Stimulated activated memory B cell treated with anti-CD40 and anti-IgM and Interleukin-4, amounts not matched to agents 10 μg/mL and 1 μg/mL and 100 μg/mL, for 72 hours (primary cell): ENCODE results near the gene SPATA12.

Experiments used
- ATAC-seq: fragments of 150-1000 bp; cut with Tn5 transposase; 2 replicates; pipeline ENCODE4 v1.10.0; 2021
- H3K27ac Mint-ChIP-seq: one replicate; pipeline ENCODE4 v1.8.0; 2022; ENCODE audit warnings: mild to moderate bottlenecking, mixed read lengths
- H3K27me3 Mint-ChIP-seq: one replicate; pipeline ENCODE4 v1.8.0; 2022; ENCODE audit warnings: mixed read lengths
- H3K36me3 Mint-ChIP-seq: one replicate; pipeline ENCODE4 v1.8.0; 2022; ENCODE audit warnings: mixed read lengths
- H3K4me1 Mint-ChIP-seq: one replicate; pipeline ENCODE4 v1.8.0; 2022; ENCODE audit warnings: mixed read lengths
- H3K4me3 Mint-ChIP-seq: one replicate; pipeline ENCODE4 v1.8.0; 2022; ENCODE audit warnings: mild to moderate bottlenecking, moderate library complexity, mixed read lengths
- H3K9me3 Mint-ChIP-seq: one replicate; pipeline ENCODE4 v1.8.0; 2022; ENCODE audit warnings: mixed read lengths

Gene SPATA12

GRCh38 chr3:57109437-57110199 lies 49.2 kb downstream of the SPATA12 start:
- no peaks in the 10 kb centered on the region for H3K36me3 Mint-ChIP-seq
- no peaks in the 10 kb centered on the region for H3K9me3 Mint-ChIP-seq
- H3K4me3 Mint-ChIP-seq = no peak overlapping the region
- no peak overlapping the region for H3K27ac Mint-ChIP-seq
- peaks cover 5% of the 10 kb centered on the region for H3K4me1 Mint-ChIP-seq
- no peak for ATAC-seq
- peaks cover 29% of the 10 kb centered on the region for H3K27me3 Mint-ChIP-seq

GRCh38 chr3:57110214-57110613 lies 49.8 kb downstream of the SPATA12 start:
- Mint-ChIP-seq H3K4me1 (peaks cover 5% of the 10 kb centered on the region), H3K27ac (no peak overlapping the region)

GRCh38 chr3:57110798-57111197 lies 50.3 kb downstream of the SPATA12 start:
- Mint-ChIP-seq H3K27ac (no peak overlapping the region), H3K36me3 (no peaks in the 10 kb centered on the region), H3K9me3 (no peaks in the 10 kb centered on the region), H3K27me3 (peaks cover 29% of the 10 kb centered on the region), H3K4me3 (no peak overlapping the region), H3K4me1 (peaks cover 5% of the 10 kb centered on the region)
- no peak for ATAC-seq

More at GRCh38 chr3:57110214-57110613, 49.8 kb downstream of the SPATA12 start:
- peaks cover 29% of the 10 kb centered on the region for H3K27me3 Mint-ChIP-seq
- no peak overlapping the region for H3K4me3 Mint-ChIP-seq
- no peaks in the 10 kb centered on the region for H3K36me3 Mint-ChIP-seq
- no peak for ATAC-seq
- no peaks in the 10 kb centered on the region for H3K9me3 Mint-ChIP-seq

GRCh38 chr3:57112206-57112605 lies 51.7 kb downstream of the SPATA12 start:
- Mint-ChIP-seq H3K27ac (no peak overlapping the region), H3K4me3 (no peak overlapping the region)
- no peak for ATAC-seq

DNA sequence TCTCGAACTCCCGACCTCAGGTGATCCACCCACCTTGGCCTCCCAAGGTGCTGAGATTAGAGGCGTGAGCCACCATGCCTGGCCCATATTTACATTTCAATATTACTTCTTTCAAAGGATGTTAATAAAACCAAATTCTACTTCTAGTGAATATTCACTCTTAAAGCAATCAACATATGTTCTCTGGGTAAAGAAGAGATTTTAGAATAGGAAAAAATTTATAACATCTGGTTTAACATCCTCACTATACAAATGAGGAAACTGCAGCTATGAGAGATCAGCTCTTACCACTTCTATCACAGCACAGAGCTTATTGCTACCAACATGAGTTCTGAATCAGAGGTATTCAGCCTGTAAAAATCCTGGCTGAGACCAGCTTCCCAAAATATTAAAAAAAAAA lies 56.0 kb downstream of the SPATA12 start:
- ATAC-seq = no peak
- Mint-ChIP-seq H3K9me3 (no peaks in the 10 kb centered on the region), H3K36me3 (no peaks in the 10 kb centered on the region), H3K27ac (no peak overlapping the region), H3K4me1 (peaks cover 3% of the 10 kb centered on the region), H3K27me3 (peaks cover 17% of the 10 kb centered on the region), H3K4me3 (no peak overlapping the region)

More at GRCh38 chr3:57112206-57112605, 51.7 kb downstream of the SPATA12 start:
- peaks cover 5% of the 10 kb centered on the region for H3K4me1 Mint-ChIP-seq
- no peaks in the 10 kb centered on the region for H3K36me3 Mint-ChIP-seq
- peaks cover 29% of the 10 kb centered on the region for H3K27me3 Mint-ChIP-seq
- no peaks in the 10 kb centered on the region for H3K9me3 Mint-ChIP-seq

GRCh38 chr3:57118254-57118653 lies 57.8 kb downstream of the SPATA12 start:
- Mint-ChIP-seq H3K4me1 (no peaks in the 10 kb centered on the region), H3K4me3 (no peak overlapping the region), H3K27ac (no peak overlapping the region), H3K27me3 (peaks cover 15% of the 10 kb centered on the region), H3K9me3 (no peaks in the 10 kb centered on the region), H3K36me3 (no peaks in the 10 kb centered on the region)
- ATAC-seq = no peak

- no peaks in the 10 kb centered on the region for H3K4me1 Mint-ChIP-seq
- H3K27me3 Mint-ChIP-seq = peaks cover 20% of the 10 kb centered on the region
- no peaks in the 10 kb centered on the region for H3K9me3 Mint-ChIP-seq
- no peaks in the 10 kb centered on the region for H3K36me3 Mint-ChIP-seq
- no peak for ATAC-seq
- no peak overlapping the region for H3K4me3 Mint-ChIP-seq
- H3K27ac Mint-ChIP-seq = no peak overlapping the region
These were observed 59.6 kb downstream of the SPATA12 start for GRCh38 chr3:57120040-57120439.

DNA sequence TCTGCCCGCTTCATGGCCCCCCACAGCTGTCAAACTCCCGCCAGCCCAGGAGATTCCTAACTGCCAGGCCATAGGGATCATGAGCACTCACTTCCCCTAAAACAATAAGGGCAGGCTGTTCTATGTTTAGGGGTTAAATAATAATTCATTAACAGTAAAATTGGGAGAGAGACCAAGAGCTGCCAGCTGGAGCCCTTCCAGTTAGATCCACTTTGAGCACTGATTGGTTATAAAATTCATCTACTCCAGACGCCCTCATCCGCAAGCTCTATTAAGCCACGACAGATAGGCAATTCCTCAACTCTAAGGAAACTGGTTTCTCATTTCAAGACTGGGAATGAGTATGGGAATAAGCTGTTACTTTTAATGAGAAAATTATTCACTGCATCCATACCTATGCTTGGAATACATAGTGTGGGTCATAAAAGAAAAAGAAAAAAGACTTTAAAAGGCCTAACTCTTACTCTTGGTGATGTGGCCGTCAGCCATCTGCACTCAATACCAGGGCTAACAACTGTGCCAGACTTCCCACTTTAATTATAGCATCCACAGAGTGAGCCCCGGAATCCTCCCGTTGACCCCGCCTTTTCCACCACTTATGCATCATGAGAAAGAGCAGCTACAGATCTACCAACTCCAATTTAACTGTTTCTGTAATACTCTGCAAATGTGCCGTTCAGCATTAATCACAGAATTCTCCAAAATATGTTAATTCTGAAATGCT lies 60.1 kb downstream of the SPATA12 start:
- ATAC-seq = no peak
- Mint-ChIP-seq H3K27me3 (peaks cover 20% of the 10 kb centered on the region), H3K27ac (no peak overlapping the region)

More for the DNA sequence above, 60.1 kb downstream of the SPATA12 start:
- no peaks in the 10 kb centered on the region for H3K9me3 Mint-ChIP-seq
- no peaks in the 10 kb centered on the region for H3K4me1 Mint-ChIP-seq
- no peak overlapping the region for H3K4me3 Mint-ChIP-seq
- no peaks in the 10 kb centered on the region for H3K36me3 Mint-ChIP-seq
